ENCODE results near the gene SLC35F3. TPM values are rescaled to one million over a fixed set of nuclear protein-coding genes. Genes with fewer than 3 reads are reported as not detected.

SLC35F3 gene
- total RNA-seq, 2 experiments from 2014 or later, result not detected

DNA sequence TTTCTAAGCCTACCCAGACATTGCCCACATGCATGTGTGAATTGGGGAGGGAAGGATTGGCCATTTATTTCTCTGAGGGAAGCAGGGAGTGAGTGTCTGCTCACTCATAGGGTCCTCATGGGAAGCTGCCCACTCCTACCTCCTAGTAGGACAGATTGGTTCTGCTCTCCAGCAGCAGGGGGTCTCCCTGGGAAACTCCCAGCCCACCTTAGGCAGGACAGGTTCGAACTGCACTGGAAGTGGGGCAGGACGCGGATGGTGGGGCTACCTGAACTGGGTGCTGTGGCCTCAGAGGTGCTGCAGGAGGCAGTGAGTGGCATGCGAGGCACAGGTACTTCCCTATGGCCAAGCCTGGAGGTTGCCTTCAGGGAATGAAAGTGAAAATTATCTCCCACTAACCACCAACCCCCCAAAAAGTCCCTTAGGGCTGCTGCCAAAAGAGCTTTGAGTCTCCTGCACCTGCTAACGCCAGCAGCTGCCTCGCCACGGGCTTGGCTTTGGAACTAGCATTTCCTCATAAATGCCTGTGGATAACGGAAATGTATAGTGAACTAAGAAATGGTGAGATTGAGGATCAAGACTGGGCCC is 311.7 kb downstream of the SLC35F3 start:
- DNase-seq (ENCODE audit: low spot score), result no peak
- Histone ChIP-seq H4K20me1 (ENCODE audit: insufficient read depth, low read length) (no peaks in the 10 kb centered on the region), H3K9me2 (ENCODE audit: insufficient read depth, low read length) (no peaks in the 10 kb centered on the region), H3K36me3 (ENCODE audit: insufficient read depth, low read length) (no peaks in the 10 kb centered on the region), H3K4me2 (ENCODE audit: low read length) (no peak overlapping the region), H3K27ac (ENCODE audit: low read depth, low read length, poor library complexity, severe bottlenecking) (no peak overlapping the region), H3K79me2 (ENCODE audit: insufficient read depth, low read depth, low read length) (no peaks in the 10 kb centered on the region), H3K4me3 (ENCODE audit: low read depth, low read length, poor library complexity, severe bottlenecking) (no peak overlapping the region), H2AFZ (ENCODE audit: low read length) (no peak overlapping the region), H3K9me3 (ENCODE audit: low read length) (no peaks in the 10 kb centered on the region), H3K4me1 (ENCODE audit: insufficient read depth, low read length, poor library complexity, severe bottlenecking) (no peaks in the 10 kb centered on the region)
- no TSS peak for BruUV-seq (replicated peaks)
- CTCF ChIA-PET (ENCODE audit: unreplicated experiment), result no interaction called here
- POLR2A ChIA-PET, result no interaction called here
- TF ChIP-seq, protein P1, sequence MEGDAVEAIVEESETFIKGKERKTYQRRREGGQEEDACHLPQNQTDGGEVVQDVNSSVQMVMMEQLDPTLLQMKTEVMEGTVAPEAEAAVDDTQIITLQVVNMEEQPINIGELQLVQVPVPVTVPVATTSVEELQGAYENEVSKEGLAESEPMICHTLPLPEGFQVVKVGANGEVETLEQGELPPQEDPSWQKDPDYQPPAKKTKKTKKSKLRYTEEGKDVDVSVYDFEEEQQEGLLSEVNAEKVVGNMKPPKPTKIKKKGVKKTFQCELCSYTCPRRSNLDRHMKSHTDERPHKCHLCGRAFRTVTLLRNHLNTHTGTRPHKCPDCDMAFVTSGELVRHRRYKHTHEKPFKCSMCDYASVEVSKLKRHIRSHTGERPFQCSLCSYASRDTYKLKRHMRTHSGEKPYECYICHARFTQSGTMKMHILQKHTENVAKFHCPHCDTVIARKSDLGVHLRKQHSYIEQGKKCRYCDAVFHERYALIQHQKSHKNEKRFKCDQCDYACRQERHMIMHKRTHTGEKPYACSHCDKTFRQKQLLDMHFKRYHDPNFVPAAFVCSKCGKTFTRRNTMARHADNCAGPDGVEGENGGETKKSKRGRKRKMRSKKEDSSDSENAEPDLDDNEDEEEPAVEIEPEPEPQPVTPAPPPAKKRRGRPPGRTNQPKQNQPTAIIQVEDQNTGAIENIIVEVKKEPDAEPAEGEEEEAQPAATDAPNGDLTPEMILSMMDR (conservative IDR thresholded peaks at IDR 0.05; ENCODE audit: low read length), result no peak
- intact Hi-C loops (cut with micrococcal nuclease; ENCODE audit: unreplicated experiment), result no loop called here

DNA sequence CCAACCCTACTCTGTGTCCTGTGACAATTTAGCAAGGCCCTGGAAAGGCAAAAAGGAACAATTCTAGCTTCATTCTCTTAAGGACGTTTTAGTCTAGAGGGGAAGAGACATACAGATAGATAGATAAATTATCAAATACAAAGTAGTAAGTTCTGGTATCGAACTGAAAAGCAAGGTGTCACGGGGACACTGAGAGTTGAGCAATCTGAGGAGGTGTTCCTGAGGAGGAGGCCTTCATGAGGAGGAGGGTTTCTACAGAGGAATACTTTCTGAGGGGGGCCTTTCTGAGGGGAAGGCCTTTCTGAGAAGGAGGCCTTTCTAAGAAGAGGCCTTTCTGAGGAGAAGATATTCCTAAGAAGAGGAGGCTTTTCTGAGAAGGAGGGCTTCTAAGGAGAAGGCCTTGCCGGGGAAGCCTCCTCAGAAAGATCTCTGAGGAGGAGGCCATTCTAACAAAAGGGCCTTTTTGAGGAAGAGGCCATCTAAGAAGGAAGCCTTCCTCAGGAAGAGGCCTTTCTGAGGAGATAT is 312.9 kb downstream of the SLC35F3 start:
- Histone ChIP-seq H3K4me3 (ENCODE audit: low read depth, low read length, poor library complexity, severe bottlenecking) (no peak overlapping the region), H3K9me3 (ENCODE audit: low read length) (no peaks in the 10 kb centered on the region), H3K79me2 (ENCODE audit: insufficient read depth, low read depth, low read length) (no peaks in the 10 kb centered on the region), H3K36me3 (ENCODE audit: insufficient read depth, low read length) (no peaks in the 10 kb centered on the region), H2AFZ (ENCODE audit: low read length) (no peak overlapping the region), H3K4me1 (ENCODE audit: insufficient read depth, low read length, poor library complexity, severe bottlenecking) (no peaks in the 10 kb centered on the region), H3K4me2 (ENCODE audit: low read length) (no peak overlapping the region), H3K9me2 (ENCODE audit: insufficient read depth, low read length) (no peaks in the 10 kb centered on the region), H3K27ac (ENCODE audit: low read depth, low read length, poor library complexity, severe bottlenecking) (no peak overlapping the region), H4K20me1 (ENCODE audit: insufficient read depth, low read length) (no peaks in the 10 kb centered on the region)
- ChIA-PET CTCF (ENCODE audit: unreplicated experiment) (no interaction called here), POLR2A (no interaction called here)
- no peak for DNase-seq (ENCODE audit: low spot score)
- no TSS peak for BruUV-seq (replicated peaks)
- TF ChIP-seq, protein P1 (conservative IDR thresholded peaks at IDR 0.05; ENCODE audit: low read length), result no peak
- TF ChIP-seq EZH2phosphoT487 (IDR thresholded peaks at IDR 0.05; ENCODE audit: borderline replicate concordance, low read depth, low read length), result no peak
- intact Hi-C loops (cut with micrococcal nuclease; ENCODE audit: unreplicated experiment), result no loop called here

DNA sequence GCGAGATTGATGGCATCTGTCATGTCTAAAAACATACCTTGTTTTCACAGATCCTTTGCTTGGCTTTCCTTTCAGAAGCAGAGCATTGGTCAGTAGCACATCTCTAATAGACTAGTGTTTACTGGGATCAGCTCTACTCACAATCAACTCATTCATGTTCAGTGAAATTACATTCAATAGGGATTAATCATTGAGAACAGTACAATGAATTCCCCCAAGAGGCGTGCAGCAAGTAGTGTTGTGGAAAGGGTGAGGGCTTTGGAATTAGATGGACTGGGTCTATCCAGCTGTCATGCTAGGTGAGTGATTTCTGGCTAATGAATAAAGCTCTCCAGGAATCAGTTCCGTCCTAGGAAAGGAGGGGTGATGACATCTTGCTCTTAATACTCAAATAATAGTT is 313.6 kb downstream of the SLC35F3 start:
- H3K79me2 ChIP-seq (ENCODE audit: insufficient read depth, low read depth, low read length), result no peaks in the 10 kb centered on the region
- no peaks in the 10 kb centered on the region for H3K9me3 ChIP-seq (ENCODE audit: low read length)
- ChIA-PET POLR2A (no interaction called here), CTCF (ENCODE audit: unreplicated experiment) (no interaction called here)
- BruUV-seq (replicated peaks), result no TSS peak
- TF ChIP-seq, protein P1 (conservative IDR thresholded peaks at IDR 0.05; ENCODE audit: low read length), result no peak
- no peak for TF ChIP-seq EZH2phosphoT487 (IDR thresholded peaks at IDR 0.05; ENCODE audit: borderline replicate concordance, low read depth, low read length)
- H3K9me2 ChIP-seq (ENCODE audit: insufficient read depth, low read length), result no peaks in the 10 kb centered on the region
- H2AFZ ChIP-seq (ENCODE audit: low read length), result no peak overlapping the region
- DNase-seq (ENCODE audit: low spot score), result no peak
- H3K4me2 ChIP-seq (ENCODE audit: low read length), result no peak overlapping the region
- no peak overlapping the region for H3K27ac ChIP-seq (ENCODE audit: low read depth, low read length, poor library complexity, severe bottlenecking)
- H3K4me3 ChIP-seq (ENCODE audit: low read depth, low read length, poor library complexity, severe bottlenecking), result no peak overlapping the region
- intact Hi-C loops (cut with micrococcal nuclease; ENCODE audit: unreplicated experiment), result no loop called here
- no peaks in the 10 kb centered on the region for H3K36me3 ChIP-seq (ENCODE audit: insufficient read depth, low read length)
- H3K4me1 ChIP-seq (ENCODE audit: insufficient read depth, low read length, poor library complexity, severe bottlenecking), result no peaks in the 10 kb centered on the region
- H4K20me1 ChIP-seq (ENCODE audit: insufficient read depth, low read length), result no peaks in the 10 kb centered on the region
